A549 (cell line): ENCODE data around the gene TTC13.

Experiments used
- EP300 ChIP-seq, 2 experiments: fragments of >200 bp; sonication (Bioruptor Twin); formaldehyde crosslinking; IDR thresholded peaks; 2 replicates in 1 of 2; 3 replicates in 1 of 2; pipeline ENCODE4 v1.6.1; 2016 to 2017
- MAFK ChIP-seq: fragments of 450-650 bp; IDR thresholded peaks from 2 replicates; pipeline ENCODE4 v1.6.1; 2014; ENCODE audit not compliant: partially characterized antibody
- MAZ ChIP-seq: fragments of 150-350 bp; IDR thresholded peaks from 2 replicates; pipeline ENCODE4 v1.6.1; 2014; ENCODE audit warnings: antibody characterized with exemption, low read depth, low read length, borderline replicate concordance
- MYC ChIP-seq: IDR thresholded peaks from 2 replicates; pipeline ENCODE4 v1.6.1; 2012; ENCODE audit warnings: mild to moderate bottlenecking, inconsistent platforms, low read length, improper control_type of control experiment, borderline replicate concordance
- POLR2A ChIP-seq: IDR thresholded peaks from 2 replicates; pipeline ENCODE4 v1.6.1; 2012; ENCODE audit warnings: mild to moderate bottlenecking, low read length
- SREBF2 ChIP-seq: fragments of 450-650 bp; IDR thresholded peaks from 2 replicates; pipeline ENCODE4 v1.6.1; 2014; ENCODE audit warnings: mild to moderate bottlenecking, moderate library complexity
- TP53 ChIP-seq: fragments of 250-450 bp; sonication (Bioruptor Pico); IDR thresholded peaks from 2 replicates; pipeline ENCODE4 v1.5.0; 2021; ENCODE audit warnings: mild to moderate bottlenecking, moderate library complexity
- USF2 ChIP-seq: fragments of 450-650 bp; IDR thresholded peaks from 2 replicates; pipeline ENCODE4 v1.6.1; 2014; ENCODE audit warnings: antibody characterized with exemption
- TF ChIP-seq, protein P1 (sequence below): fragments of >200 bp; sonication (Bioruptor Twin); formaldehyde crosslinking; IDR thresholded peaks from 3 replicates; pipeline ENCODE4 v1.5.1; 2016
- TF ChIP-seq, protein P2 (sequence below): IDR thresholded peaks from 2 replicates; pipeline ENCODE4 v1.6.1; 2012

GRCh38 chr1:231011963-231012362 lies 33.3 kb upstream of the TTC13 start:
- no peak for TF ChIP-seq EP300 (IDR thresholded peaks at IDR 0.05)
- TF ChIP-seq MYC, result no peak
- TF ChIP-seq USF2, result no peak
- no peak for TF ChIP-seq POLR2A
- TF ChIP-seq SREBF2, result no peak
- TF ChIP-seq MAFK, result no peak
- TF ChIP-seq, protein P1, sequence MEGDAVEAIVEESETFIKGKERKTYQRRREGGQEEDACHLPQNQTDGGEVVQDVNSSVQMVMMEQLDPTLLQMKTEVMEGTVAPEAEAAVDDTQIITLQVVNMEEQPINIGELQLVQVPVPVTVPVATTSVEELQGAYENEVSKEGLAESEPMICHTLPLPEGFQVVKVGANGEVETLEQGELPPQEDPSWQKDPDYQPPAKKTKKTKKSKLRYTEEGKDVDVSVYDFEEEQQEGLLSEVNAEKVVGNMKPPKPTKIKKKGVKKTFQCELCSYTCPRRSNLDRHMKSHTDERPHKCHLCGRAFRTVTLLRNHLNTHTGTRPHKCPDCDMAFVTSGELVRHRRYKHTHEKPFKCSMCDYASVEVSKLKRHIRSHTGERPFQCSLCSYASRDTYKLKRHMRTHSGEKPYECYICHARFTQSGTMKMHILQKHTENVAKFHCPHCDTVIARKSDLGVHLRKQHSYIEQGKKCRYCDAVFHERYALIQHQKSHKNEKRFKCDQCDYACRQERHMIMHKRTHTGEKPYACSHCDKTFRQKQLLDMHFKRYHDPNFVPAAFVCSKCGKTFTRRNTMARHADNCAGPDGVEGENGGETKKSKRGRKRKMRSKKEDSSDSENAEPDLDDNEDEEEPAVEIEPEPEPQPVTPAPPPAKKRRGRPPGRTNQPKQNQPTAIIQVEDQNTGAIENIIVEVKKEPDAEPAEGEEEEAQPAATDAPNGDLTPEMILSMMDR, result no peak
- no peak for TF ChIP-seq TP53 (CRISPR knock-in tag)
- TF ChIP-seq MAZ, result no peak
- TF ChIP-seq, protein P2, sequence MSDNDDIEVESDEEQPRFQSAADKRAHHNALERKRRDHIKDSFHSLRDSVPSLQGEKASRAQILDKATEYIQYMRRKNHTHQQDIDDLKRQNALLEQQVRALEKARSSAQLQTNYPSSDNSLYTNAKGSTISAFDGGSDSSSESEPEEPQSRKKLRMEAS, result no peak
